HL-60 (cell line): ENCODE measurements around the gene MAGI2.

ENCODE experiments used
- DNase-seq, 2 experiments: peaks; one replicate each; pipeline ENCODE4 v3.0.0-alpha.2; 2010 to 2020; ENCODE audit warnings: low read depth in 1 of 2, low spot score in 1 of 2
- H3K27ac ChIP-seq: fragments of 250-450 bp; sonication (Bioruptor Pico); replicated peaks from 2 replicates; pipeline ENCODE4 v1.5.1; 2020; ENCODE audit warnings: mild to moderate bottlenecking, moderate library complexity
- H3K27me3 ChIP-seq: fragments of 250-450 bp; sonication (Bioruptor Pico); 2 replicates; pipeline ENCODE4 v1.5.1; 2021; ENCODE audit warnings: mild to moderate bottlenecking, moderate library complexity; ENCODE audit not compliant: insufficient read depth, poor library complexity, severe bottlenecking
- H3K4me3 ChIP-seq: replicated peaks from 2 replicates; pipeline ENCODE4 v1.5.1; 2011; ENCODE audit warnings: mild to moderate bottlenecking, control low read depth, low read length; ENCODE audit not compliant: insufficient read depth
- GABPA ChIP-seq: IDR thresholded peaks from 2 replicates; pipeline ENCODE4 v1.6.1; 2012; ENCODE audit warnings: low read depth
- POLR2AphosphoS5 ChIP-seq: IDR thresholded peaks from 2 replicates; pipeline ENCODE4 v1.6.1; 2012; ENCODE audit warnings: low read depth
- SPI1 ChIP-seq: IDR thresholded peaks from 2 replicates; pipeline ENCODE4 v1.6.1; 2012; ENCODE audit warnings: low read depth, mild to moderate bottlenecking, borderline replicate concordance
- TF ChIP-seq, protein P1 (sequence below): IDR thresholded peaks from 2 replicates; pipeline ENCODE4 v1.6.1; 2012; ENCODE audit warnings: low read depth; ENCODE audit not compliant: insufficient replicate concordance
- TF ChIP-seq, protein P2 (sequence below): IDR thresholded peaks from one replicate; pipeline ENCODE4 v1.5.1; 2011; ENCODE audit warnings: low read length, control low read depth, inconsistent platforms; ENCODE audit not compliant: insufficient read depth

MAGI2 gene

DNA sequence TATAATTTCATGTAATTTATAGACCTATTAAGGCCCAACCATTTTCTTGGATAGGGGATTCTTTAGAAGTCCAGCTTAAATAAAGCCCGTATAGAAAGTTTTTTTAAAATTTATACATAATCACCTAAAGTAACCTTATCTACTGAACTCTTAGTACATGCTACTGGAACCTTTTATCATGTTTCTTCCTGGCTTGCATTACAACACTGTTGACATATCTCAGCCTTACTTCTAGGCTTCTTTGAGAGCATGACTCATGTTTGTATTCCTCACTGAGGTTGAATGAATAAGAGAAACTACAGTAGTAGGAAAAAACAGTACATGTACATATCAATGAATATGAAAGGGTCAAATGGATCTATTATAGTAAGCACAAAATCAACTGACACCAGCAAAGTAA lies 8.2 kb upstream of the MAGI2 start:
- no peak overlapping the region for H3K4me3 ChIP-seq
- H3K27me3 ChIP-seq, result no peaks in the 10 kb centered on the region
- H3K27ac ChIP-seq, result no peak overlapping the region
- no peak for TF ChIP-seq SPI1
- no peak for TF ChIP-seq POLR2AphosphoS5
- no peak for TF ChIP-seq GABPA
- TF ChIP-seq, protein P1, sequence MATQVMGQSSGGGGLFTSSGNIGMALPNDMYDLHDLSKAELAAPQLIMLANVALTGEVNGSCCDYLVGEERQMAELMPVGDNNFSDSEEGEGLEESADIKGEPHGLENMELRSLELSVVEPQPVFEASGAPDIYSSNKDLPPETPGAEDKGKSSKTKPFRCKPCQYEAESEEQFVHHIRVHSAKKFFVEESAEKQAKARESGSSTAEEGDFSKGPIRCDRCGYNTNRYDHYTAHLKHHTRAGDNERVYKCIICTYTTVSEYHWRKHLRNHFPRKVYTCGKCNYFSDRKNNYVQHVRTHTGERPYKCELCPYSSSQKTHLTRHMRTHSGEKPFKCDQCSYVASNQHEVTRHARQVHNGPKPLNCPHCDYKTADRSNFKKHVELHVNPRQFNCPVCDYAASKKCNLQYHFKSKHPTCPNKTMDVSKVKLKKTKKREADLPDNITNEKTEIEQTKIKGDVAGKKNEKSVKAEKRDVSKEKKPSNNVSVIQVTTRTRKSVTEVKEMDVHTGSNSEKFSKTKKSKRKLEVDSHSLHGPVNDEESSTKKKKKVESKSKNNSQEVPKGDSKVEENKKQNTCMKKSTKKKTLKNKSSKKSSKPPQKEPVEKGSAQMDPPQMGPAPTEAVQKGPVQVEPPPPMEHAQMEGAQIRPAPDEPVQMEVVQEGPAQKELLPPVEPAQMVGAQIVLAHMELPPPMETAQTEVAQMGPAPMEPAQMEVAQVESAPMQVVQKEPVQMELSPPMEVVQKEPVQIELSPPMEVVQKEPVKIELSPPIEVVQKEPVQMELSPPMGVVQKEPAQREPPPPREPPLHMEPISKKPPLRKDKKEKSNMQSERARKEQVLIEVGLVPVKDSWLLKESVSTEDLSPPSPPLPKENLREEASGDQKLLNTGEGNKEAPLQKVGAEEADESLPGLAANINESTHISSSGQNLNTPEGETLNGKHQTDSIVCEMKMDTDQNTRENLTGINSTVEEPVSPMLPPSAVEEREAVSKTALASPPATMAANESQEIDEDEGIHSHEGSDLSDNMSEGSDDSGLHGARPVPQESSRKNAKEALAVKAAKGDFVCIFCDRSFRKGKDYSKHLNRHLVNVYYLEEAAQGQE, result no peak
- TF ChIP-seq, protein P2, sequence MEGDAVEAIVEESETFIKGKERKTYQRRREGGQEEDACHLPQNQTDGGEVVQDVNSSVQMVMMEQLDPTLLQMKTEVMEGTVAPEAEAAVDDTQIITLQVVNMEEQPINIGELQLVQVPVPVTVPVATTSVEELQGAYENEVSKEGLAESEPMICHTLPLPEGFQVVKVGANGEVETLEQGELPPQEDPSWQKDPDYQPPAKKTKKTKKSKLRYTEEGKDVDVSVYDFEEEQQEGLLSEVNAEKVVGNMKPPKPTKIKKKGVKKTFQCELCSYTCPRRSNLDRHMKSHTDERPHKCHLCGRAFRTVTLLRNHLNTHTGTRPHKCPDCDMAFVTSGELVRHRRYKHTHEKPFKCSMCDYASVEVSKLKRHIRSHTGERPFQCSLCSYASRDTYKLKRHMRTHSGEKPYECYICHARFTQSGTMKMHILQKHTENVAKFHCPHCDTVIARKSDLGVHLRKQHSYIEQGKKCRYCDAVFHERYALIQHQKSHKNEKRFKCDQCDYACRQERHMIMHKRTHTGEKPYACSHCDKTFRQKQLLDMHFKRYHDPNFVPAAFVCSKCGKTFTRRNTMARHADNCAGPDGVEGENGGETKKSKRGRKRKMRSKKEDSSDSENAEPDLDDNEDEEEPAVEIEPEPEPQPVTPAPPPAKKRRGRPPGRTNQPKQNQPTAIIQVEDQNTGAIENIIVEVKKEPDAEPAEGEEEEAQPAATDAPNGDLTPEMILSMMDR, result no peak
- no peak for DNase-seq

DNA sequence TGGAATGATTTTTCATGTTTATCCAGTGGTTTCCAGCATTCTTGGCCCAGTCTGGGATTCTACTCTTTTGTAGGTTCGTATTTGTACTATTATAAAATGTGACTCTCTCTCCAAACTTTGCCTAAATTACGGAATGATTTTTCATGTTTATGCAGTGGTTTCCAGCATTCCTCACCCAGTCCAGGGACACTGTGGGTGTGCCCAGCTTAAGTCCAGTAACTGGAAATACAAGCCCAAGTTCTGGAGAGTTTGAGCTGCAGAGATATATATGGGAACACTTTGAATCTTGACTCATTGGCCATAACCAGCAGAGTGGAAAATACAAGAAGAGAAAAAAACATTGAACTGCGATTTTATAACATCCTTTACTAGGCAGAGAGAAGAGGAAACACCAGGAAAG lies 5.9 kb upstream of the MAGI2 start:
- Histone ChIP-seq H3K27me3 (peaks cover 3% of the 10 kb centered on the region), H3K27ac (no peak overlapping the region), H3K4me3 (no peak overlapping the region)
- TF ChIP-seq, protein P2, result no peak
- TF ChIP-seq, protein P1, result no peak
- TF ChIP-seq POLR2AphosphoS5 (no peak), GABPA (no peak), SPI1 (no peak)
- no peak for DNase-seq

DNA sequence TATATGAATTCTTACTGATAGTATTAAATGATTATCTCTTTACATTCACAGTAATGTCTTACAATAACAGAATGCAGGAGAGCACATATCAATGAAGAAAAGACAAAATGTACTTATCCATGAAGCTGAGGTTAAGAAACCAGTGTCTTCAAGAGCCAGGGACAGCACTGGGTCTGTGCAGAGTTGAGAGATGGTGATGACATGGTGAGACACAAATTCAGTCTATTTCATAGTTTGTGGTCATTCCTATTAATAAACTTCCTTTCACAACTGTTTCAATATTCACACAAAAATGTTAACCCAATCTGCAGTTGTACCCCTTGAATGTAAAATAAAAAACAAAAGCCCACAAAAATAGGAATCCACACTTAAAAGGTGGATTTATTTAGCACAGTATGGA lies 5.3 kb upstream of the MAGI2 start:
- no peak overlapping the region for H3K4me3 ChIP-seq
- no peak overlapping the region for H3K27ac ChIP-seq
- TF ChIP-seq, protein P2, result no peak
- TF ChIP-seq SPI1, result no peak
- TF ChIP-seq, protein P1, result no peak
- TF ChIP-seq GABPA, result no peak
- no peak for TF ChIP-seq POLR2AphosphoS5
- peaks cover 9% of the 10 kb centered on the region for H3K27me3 ChIP-seq
- DNase-seq, result no peak
